K562 (cell line): ENCODE measurements around the gene CD300C.

ENCODE experiments used
- FOSL1 ChIP-seq: fragments of 200-800 bp; sonication (Bioruptor generic); conservative IDR thresholded peaks from 2 replicates; pipeline ENCODE4 v1.6.1; 2016; ENCODE audit warnings: missing genetic modification characterization, missing compliant biosample characterization
- GATA2 ChIP-seq: sonication (generic); formaldehyde crosslinking; IDR thresholded peaks from 2 replicates; pipeline ENCODE4 v1.4.0; 2020; ENCODE audit warnings: mild to moderate bottlenecking, missing genetic modification reagents
- KLF10 ChIP-seq: fragments of 250-450 bp; sonication (Bioruptor Pico); IDR thresholded peaks from 2 replicates; pipeline ENCODE4 v1.6.1; 2021; ENCODE audit warnings: matching md5 sums
- MXI1 ChIP-seq: IDR thresholded peaks from 2 replicates; pipeline ENCODE4 v1.6.1; 2011; ENCODE audit warnings: low read depth, mild to moderate bottlenecking, improper control_type of control experiment, low read length
- MYBL2 ChIP-seq, 2 experiments: fragments of 450-650 bp in 1 of 2; sonication (generic) in 1 of 2; formaldehyde crosslinking in 1 of 2; IDR thresholded peaks; 2 replicates each; pipeline versions ENCODE4 v1.6.1 to v1.8.1; 2017 to 2022; ENCODE audit warnings: borderline replicate concordance in 1 of 2, inconsistent platforms in 1 of 2, low read depth in 1 of 2, mild to moderate bottlenecking in 1 of 2, missing genetic modification reagents in 1 of 2, moderate library complexity in 1 of 2
- TAF1 ChIP-seq: IDR thresholded peaks from 2 replicates; pipeline ENCODE4 v1.6.1; 2011; ENCODE audit warnings: mild to moderate bottlenecking, low read length, moderate library complexity; ENCODE audit not compliant: insufficient read depth, control insufficient read depth, severe bottlenecking; ENCODE audit errors: extremely low read depth
- ZNF121 ChIP-seq: sonication (generic); formaldehyde crosslinking; conservative IDR thresholded peaks from 2 replicates; pipeline ENCODE4 v1.8.0; 2022; ENCODE audit warnings: missing genetic modification reagents
- ZNF3 ChIP-seq: fragments of 250-450 bp; sonication (Bioruptor Pico); IDR thresholded peaks from 2 replicates; pipeline ENCODE4 v1.5.0; 2021; ENCODE audit warnings: mild to moderate bottlenecking, moderate library complexity
- ZNF75A ChIP-seq: fragments of 450-650 bp; formaldehyde crosslinking; IDR thresholded peaks from 2 replicates; pipeline ENCODE4 v1.4.0; 2020; ENCODE audit warnings: mild to moderate bottlenecking
- TF ChIP-seq, protein P1 (sequence below): fragments of 250-450 bp; sonication (Bioruptor Pico); IDR thresholded peaks from 2 replicates; pipeline ENCODE4 v1.5.0; 2020; ENCODE audit warnings: mild to moderate bottlenecking

DNA sequence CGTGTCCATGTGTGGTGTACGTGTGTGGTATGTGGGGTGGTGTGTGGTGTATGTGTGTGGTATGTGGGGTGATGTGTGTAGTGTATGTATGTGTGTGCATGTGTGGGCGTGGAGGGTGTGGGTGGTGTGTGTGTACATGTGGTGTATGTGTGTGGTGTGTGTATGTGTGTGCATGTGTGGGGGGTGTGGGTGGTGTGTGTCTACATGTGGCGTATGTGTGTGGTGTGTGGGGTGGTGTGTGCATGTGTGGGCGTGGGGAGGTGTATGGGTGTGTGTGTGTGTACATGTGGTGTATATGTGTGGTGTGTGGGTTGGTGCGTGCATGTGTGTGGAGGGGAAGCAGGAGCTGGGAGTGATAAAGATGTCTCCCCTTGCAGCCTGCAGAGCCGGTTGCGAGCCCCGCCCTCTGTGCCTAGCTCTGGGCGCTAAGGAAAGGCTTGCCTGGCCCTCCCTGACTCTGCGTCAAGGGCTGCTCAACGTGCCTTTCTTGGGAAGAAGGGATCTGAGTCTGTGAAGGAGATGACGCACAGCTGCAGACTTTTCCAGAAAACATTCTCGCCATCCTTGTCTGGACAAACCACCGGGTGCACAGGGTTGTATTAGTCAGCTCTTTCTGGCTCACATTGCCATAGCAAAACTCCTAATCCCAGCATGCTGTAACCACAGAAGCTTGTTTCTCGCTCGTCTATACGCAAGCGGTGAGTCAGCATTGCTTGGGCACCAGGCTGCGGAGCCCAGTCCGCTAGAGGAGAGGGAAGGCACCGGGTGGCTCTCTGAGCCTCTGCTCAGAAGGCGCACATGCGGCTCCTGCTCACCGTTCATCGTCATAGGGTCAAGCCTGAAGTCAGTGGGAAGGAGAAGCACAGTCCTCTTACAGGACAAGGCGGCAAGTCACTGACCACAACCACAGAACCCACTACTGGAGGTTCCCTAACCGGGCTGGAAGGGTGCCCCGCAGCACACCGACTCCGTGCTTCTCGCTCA, 23.4 kb upstream of the CD300C start:
- TF ChIP-seq MYBL2 (IDR thresholded peaks at IDR 0.05; ENCODE audit: low read depth), result no peak
- TF ChIP-seq MYBL2 (CRISPR knock-in tag; IDR thresholded peaks at IDR 0.05; ENCODE audit: borderline replicate concordance), result no peak
- TF ChIP-seq, protein P1, sequence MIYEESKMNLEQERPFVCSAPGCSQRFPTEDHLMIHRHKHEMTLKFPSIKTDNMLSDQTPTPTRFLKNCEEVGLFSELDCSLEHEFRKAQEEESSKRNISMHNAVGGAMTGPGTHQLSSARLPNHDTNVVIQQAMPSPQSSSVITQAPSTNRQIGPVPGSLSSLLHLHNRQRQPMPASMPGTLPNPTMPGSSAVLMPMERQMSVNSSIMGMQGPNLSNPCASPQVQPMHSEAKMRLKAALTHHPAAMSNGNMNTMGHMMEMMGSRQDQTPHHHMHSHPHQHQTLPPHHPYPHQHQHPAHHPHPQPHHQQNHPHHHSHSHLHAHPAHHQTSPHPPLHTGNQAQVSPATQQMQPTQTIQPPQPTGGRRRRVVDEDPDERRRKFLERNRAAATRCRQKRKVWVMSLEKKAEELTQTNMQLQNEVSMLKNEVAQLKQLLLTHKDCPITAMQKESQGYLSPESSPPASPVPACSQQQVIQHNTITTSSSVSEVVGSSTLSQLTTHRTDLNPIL, result no peak
- TF ChIP-seq FOSL1, result peak; percentile 77
- TF ChIP-seq KLF10 (CRISPR knock-in tag), result no peak
- TF ChIP-seq ZNF121 (CRISPR knock-in tag), result no peak
- no peak for TF ChIP-seq ZNF75A (CRISPR knock-in tag)
- no peak for TF ChIP-seq GATA2 (CRISPR knock-in tag)
- no peak for TF ChIP-seq TAF1
- TF ChIP-seq MXI1, result no peak
- no peak for TF ChIP-seq ZNF3 (CRISPR knock-in tag)
